Stimulated activated CD4-positive, alpha-beta T cell treated with anti-CD3 and anti-CD28 coated beads, Interleukin-15, amount 100 ng/mL, for 1 hour (primary cell): ENCODE data around the gene MCRIP1.
A peak's percentile ranks its signal among the peaks of the same experiment; 100 is the strongest.
"Not testable (repeated sequence)": the region's sequence is repeated elsewhere in the genome, so short reads cannot be mapped to it uniquely, and the experiment has no call there.

Source experiments
- DNase-seq, 2 donors: peaks; one replicate each; pipeline ENCODE4 v3.0.0-alpha.2; 2020; ENCODE audit warnings: low read depth in 1 of 2, low spot score in 1 of 2

Gene MCRIP1

DNA sequence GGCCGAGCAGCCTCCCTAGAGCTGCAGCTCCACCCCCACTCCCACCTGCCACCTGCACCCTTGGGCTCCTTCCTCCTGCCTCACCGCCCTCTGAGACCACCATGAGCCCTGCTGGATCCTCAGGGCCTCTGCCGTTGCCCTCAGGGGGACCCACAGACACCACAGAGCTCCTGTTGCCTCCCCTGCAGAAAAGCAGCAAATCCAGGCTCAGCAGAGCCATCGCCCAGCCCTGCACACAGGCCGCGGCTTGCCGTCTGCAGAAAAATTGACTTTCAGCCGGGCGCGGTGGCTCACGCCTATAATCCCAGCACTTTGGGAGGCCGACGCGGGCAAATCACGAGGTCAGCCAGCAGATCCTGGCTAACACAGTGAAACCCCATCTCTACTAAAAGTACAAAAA, 8.8 kb upstream of the MCRIP1 start:
- no peak for DNase-seq

DNA sequence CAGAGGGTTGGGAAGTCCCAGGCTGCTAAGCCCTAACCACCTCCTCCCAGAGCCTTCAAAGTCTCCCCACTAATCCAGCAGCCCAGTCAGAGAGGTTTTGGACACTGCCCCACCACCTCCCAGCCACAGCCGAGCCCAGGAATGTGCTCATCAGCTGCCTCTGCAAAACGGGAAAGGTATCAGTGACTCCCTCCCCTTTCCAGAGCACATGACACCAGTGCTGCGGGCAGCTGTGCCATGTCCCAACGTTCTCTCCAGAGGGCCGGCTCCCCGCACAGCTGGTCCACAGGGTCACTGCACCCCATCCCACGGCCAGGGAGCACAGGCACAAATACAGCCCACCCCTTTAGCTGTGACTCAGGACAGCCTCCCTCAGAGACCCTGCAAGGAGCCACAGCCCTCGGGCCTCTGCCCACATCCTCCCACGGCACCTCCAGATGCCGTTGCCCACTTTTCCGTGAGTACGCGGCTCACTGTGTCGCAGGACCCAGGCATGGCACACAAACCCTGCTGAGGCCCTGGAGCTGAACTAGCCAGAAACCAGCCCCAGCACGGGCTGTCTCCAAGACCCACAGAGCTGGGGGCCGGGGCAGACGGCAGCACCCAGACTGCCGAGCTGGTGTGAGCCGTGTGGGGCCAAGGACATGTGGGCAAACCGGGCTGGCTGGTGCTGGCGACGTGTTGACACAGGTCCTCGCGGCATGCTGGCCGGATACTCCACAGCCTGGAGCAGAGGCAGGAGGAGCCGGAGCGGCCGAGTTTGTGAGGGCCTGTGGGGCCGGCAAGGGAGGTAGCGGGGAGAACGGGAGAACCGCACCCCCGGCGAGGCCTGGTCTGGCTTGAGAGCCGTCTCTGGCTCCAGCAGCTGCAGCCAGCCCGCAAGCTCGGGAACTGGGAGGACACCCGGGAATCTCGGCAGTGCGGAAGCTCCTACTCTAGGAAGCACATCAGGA, 8.0 kb upstream of the MCRIP1 start:
- no peak for DNase-seq

DNA sequence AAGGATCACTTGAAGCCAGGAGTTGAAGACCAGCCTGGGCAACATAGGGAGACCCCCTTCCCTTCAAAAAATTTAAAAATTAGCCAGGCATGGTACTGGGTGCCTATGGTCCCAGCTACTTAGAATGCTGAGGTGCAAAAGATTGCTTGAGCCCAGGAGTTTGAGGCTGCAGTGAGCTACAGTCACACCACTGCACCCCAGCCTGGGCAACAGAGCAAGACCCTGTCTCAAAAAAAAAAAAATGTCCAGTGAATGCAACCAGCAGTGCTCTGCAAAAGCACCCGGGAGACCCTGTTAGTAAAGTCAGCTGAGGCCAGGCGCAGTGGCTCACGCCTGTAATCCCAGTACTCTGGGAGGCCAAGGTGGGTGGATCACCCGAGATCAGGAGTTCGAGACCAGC, 7.0 kb upstream of the MCRIP1 start:
- DNase-seq: not testable (repeated sequence)

DNA sequence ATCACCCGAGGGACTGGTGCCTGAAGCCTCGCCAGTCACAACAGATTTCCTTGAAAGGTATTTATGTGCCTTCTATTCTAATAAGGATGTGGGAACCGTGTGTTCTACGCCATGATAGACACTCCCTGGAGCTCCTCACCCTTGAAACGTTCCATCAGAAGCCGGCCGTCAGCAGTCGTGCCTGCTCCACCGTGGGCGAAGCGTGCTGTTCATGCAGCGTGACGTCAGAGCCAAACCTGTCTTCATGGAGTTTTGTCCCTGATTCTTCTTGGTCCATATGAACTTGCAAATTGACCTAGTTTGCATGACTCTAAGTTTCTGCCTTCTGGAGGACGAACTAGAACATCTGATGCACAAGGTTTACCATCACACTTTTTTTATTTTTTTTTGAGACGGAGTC, 6.2 kb upstream of the MCRIP1 start:
- DNase-seq: no peak

DNA sequence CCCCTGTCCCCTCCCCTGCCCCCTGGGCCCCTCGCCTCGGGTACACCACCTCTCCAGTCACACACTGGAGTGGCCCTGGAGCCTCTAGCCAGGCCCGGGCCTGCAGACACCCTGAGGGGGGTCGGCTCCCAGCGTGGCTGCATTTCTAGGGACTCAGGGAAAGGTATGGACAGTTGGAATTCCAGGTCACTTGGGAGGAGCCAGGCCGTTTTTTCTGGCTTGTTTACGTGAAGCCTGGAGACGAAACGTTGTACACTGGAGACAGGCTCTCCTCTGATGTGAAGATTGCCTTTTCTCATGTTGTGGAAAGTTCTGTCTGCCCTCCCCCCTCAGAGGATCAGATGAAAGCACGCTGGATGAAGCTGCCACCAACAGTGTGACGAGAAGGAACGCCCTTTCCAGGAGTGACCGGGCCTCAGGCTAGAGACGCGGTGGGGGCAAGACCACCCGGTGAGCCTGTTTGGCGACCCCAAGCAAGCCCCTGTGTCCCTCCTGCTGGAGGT, 5.7 kb upstream of the MCRIP1 start:
- no peak for DNase-seq

DNA sequence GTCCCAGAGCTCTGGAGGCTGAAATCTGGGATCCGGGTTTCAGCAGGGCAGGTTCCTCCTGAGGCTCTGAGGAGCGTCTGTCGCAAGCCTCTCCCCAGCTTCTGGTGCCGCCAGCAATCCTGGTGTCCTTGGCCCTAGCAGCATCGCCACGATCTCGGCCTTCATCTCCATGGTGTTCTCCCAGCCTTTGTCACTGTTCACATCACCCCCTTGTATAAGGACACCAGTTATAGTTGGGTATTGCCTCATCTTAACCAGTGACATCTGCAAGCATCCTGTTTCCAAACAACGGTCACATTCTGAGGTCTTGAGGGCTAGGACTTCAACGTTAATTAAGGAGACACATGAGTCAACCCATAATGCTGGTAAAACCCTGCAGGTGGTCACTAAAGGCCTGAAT, 4.5 kb upstream of the MCRIP1 start:
- DNase-seq: no peak

DNA sequence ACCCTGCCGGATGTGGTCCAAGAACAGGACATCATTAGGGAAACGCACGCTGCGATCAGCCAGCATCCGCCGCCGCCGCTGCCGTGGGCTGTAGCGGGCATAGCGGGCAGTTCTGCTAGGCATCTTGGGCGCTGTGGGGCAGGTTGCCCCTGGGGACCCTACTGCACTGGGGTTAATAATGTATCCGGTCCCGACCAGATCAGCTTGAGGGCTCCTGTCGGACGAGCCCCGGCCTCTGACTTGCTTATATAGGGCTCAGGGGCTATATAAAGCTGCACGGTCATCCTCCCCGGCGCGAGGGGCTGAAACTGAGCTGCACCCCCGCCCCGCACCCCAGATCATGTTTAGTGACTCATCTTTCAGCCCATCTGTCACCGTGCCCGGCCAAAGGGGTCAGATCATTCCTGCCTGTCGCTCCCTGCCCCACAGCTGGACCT, 1.8 kb upstream of the MCRIP1 start, which contains the start of gene PPP1R27:
TSS of gene PPP1R27 (minus strand) at position 220 of the 437 bp plus-strand sequence. CDS start at position 123, 97 bp downstream.
- DNase-seq: no peak

DNA sequence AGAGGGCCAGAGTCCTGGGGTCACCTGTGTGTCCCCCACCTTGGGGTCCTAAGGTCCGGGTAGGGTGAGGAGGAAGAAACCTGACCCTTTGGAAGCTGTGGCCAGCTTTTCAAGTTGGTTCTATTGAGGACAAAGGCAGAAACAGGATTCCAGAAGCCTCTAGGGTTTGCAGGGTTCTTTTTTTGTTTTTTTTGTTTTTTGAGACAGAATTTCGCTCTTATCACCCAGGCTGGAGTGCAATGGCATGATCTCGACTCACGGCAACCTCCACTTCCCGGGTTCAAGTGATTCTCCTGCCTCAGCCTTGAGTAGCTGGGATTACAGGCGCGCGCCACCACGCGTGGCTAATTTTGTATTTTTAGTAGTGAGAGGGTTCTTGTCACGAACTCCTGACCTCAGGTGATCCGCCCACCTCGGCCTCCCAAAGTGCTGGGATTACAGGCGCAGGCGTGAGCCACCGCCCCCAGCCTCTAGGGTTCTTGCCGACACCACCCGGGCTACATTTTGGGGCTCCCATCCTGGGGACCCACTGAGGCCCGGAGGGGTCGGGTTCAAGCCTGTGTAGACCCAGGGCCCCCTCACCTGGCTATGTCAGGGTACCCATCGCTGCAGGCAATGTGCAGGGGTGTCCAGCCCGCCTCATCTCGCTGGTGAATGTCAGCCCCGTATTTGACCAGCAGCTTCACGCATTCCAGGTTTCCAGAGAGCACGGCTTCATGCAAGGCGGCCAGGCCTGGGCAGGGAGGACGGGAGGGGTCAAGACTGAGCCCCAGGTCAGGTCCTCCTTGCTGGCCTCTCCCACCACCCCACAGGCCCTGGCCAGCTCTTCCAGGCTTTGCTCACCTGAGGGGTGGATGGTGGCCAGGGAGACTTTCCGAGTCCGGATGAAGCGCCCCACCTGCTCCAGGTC, 1.1 kb upstream of the MCRIP1 start:
- DNase-seq: no peak

DNA sequence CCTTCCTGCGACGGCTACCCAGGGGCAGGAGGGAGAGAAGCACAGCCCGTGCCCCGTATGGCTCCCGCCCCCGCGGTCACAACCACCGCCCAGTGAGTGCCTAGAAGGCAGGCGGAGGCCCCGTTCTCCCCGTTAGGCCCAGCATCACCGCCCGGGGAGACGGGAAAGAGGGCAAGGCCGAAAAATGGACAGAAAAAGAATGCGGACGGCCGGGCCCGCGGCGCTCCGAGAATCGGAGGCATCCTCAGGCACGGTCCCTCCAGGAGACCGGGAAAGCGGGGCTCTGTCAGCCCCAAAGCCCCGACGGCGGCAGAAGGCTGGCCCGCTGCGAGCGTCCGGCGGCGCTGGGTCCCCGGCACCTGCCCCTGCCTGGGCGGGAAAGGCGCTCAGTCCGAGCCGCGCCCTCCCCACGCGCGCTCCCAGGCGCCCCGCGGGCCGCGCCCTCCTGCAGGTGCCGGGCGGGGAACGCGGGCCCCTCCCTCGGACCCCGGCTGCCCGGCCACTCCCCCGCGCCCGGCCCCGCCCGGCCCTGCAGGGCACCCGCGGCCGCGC, 407 bp downstream of the MCRIP1 start:
- peak in 1 of 2 donors; percentile 38 for DNase-seq

DNA sequence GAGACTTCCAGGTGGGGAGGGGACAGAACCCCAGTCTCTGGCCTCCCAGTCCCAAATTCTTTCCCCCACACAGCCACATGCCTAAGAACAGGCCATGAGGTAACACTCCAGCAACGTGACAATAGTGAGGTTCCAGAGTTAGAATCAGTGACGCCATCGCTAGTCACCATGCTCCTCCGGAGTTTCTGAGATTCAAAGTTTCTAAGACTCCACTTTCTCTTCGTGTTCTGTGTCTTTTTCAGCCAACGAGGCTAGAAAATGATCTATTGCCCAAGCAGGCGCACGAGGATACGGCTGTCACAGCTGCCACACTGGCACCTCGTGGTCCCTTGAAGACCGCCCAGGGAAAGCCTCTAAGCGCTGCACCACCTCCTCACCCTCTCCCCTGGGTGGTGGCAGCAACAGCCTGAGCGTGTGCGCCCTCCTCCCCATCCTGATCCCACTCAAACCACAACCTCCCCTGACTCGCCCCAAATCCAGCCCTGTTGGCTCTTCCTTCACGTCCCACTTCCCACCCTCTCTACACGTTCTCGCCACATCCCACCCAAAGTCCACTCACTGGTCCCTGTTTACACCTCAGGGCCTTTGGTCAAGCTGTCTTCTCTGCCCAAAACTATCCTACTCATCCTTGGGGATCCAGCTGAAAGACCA, 1.0 kb downstream of the MCRIP1 start:
- DNase-seq: peak in 1 of 2 donors; percentile 18

DNA sequence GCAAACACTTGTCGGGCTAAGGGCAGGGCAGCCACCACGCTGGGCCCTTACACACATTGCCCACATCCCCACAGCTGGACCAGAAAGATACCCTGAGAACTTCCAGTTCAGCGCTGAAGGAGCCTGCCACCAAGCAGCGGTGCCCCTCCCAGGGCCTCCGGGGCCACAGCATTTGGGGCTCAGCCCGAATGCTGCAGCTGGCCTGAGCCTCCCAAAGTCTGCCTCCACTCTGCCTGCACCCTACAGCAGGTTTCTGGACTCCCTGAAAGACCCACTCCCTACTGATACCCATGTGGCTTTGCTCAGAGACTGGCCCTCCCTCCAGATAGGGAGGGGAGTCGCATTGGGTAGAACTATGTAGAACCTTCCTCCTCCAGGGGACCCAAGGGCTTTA, 1.5 kb downstream of the MCRIP1 start:
- no peak for DNase-seq

DNA sequence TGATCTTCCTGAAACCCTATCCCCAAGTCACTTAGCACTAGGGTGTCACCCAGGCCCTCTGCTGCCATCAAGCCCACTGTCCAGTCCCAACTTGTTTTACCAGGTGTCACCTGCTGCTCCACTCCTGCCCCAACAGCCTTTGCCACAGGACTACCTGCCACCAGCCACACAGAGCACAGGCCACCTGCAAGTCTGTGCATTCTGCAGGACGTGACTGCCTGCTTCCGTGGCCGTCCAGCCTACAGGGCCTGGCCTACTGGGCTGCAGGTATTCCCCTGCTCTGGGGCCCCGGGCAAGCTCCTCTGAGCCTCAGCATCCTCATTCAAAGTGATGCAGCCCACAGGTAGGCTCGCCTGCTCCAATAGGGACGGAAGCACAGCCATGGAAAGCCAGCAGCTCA, 3.2 kb downstream of the MCRIP1 start:
- DNase-seq: no peak

DNA sequence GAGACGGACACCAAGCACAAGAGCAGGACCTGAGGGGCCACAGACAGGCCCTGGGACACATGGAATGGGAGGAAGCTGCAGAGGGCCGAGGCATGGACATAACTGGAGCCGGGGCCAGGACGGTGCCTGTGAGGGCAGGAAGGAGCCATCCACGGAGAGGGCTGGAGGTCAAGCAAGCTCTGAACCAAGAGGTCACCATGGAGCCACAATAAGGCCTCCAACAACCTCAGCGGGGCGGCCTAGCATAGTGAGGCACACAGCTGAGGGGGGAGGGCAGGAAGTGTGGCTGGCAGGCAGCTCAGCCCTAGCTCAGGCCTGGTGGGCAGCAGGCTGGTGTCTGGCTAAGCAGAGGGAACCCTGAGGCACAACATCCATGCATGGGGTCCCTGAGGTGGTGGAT, 4.4 kb downstream of the MCRIP1 start:
- DNase-seq: no peak

DNA sequence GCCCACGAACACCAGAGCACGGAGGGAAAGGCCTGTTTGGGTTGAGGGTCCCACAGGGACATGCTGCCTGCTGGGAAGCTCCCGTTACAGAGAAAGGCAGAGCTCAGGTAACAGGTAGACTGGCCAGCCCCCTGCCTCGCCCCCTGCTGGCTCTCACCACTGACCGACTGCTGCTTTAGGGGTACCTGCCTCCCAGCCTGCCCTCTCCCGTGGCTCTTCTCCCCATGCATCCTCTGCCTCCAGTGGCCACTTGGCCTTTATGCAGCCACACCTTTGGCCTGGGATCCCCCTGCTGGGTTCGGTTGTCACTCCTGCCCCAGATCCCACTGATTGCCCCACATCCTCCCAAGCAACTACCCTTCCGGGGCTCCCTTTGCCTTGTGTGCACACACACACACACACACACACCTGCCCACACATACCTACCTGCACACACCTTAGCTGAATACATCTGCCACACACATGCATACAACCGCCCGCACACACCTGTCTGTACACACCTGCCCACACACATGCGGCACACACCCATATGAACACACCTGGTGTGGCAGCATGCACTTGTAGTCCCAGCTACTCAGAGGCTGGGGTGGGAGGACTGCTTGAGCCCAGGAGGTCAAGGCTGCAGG, 7.1 kb downstream of the MCRIP1 start:
- no peak for DNase-seq

DNA sequence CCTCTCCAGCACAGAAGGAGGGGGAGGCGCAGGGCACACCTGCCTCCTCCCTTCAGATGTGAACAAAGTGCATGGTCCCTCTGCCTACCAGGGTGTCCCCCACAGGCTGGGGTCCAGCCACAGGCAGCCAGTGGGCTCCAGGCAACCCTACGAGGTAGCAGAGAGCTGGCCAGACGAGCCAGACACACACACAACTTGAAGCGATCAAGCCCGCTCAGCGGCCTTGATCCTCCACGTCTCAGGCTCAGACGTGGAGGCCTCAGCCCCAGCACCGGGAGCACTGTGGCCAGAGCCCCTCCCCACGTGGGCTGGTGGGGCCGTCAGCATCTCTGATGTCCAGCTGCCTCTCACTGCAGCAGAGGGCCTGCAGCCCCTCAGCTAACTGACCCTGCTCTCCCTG, 8.5 kb downstream of the MCRIP1 start:
- no peak for DNase-seq

DNA sequence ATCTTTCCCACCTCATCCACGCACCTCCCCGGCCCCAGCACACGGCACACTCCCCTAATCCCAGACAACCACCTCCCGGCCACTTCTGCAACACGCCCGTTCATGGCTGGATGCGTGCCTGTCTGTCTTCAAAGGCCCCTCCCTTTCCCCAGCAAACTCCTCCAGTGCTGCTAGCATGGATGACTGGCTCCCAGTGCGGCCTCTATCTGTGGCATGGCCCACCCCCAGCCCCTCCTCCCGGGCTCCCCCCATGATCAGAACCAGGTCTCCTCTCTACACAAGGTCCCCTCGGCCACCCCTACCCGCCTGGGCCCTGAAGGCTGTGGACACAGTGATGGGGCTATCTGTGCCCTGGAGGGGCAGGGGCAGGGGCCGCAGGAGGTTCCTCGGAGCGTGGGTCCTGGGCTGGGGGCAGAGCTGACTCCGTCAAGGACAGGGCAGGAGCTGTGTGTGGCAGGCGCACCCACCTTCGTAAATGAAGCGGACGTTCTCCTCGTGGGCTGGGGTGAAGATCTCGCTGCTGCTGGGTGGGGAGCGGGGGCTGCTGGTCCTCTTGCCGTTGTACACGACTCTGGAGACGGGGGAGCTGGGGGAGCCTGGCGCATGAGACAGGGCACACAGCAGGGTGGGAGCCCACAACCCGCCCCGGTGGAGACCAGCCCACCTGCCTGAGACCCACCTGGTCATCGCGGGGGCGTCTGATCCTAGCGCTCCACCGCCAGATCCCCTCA, 9.1 kb downstream of the MCRIP1 start:
- DNase-seq: no peak

DNA sequence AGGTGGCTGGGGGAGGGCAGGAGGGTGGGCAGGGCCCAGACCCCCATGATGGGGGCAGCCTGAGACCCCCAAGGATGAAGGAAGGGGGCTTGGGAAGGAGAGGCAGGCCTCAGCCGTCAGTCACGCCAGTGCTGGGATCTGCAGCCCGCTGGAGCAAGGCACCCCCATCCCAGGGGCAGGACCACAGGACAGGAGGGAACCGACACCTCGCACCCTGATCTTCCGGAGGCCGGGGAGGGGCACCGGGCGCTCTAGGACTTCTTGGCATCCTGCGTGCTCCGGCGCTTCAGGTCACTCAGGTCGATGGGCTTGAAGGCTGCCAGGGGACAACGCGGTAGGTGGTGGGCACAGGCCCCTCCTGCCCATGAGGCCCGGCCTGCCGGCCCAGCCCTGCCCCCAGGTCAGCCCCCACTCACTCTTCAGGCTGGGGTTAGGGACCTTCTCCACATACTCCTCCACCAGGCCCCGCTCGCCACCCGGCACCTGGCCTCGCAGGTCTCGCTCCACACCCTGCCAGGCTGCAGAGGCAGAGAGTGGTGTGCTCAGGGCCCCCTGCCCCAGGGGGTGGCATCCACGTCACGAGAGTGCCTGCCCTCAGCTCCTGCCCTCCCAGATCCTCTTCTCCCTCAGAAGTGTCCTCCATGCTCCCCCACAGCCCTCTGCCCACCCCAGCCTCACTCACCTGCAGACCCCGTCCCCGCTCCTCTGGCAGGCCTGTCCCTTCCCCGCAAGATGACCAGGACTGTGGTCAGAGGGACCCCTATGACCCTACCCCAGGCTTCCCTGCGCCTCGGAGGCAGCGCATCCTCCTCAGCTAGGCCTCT, 9.9 kb downstream of the MCRIP1 start:
- no peak for DNase-seq

DNA sequence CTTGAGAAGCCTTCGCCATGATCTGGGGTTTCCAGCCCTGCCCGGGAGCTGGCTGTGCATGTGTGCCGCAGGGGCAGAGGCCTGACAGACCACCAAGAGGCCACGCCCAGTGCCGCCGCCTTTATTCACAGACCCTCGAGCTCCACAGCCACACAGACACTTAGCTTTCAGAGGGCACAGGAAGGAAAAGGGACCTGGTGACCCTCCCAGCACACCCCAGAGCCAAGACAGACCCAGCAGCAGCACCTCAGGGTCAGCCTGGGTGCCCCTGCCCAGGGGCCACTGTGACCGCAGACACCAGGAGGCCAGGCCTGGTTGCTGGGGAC, 10.8 kb downstream of the MCRIP1 start:
- DNase-seq: no peak
